H9 (cell line): Measurements from ENCODE around the gene SMC3. TPM values are rescaled to one million over a fixed set of nuclear protein-coding genes. Genes with fewer than 3 reads are reported as not detected.

Experiments
- DNase-seq: peaks from one replicate; pipeline ENCODE4 v3.0.0-alpha.2; 2017
- H2AFZ ChIP-seq: one replicate; pipeline ENCODE4 v1.6.1; 2013; ENCODE audit warnings: mild to moderate bottlenecking, low read length, control low read depth, moderate library complexity
- H2AK5ac ChIP-seq: 2 replicates; pipeline ENCODE4 v1.6.1; 2013; ENCODE audit warnings: low read length, control low read depth, mixed read lengths; ENCODE audit not compliant: insufficient read length
- H2BK120ac ChIP-seq: one replicate; pipeline ENCODE4 v1.6.1; 2013; ENCODE audit warnings: low read depth, mild to moderate bottlenecking, low read length, control low read depth, inconsistent platforms; ENCODE audit not compliant: poor library complexity, severe bottlenecking
- H2BK12ac ChIP-seq: 2 replicates; pipeline ENCODE4 v1.6.1; 2013; ENCODE audit warnings: low read length, control low read depth, mixed read lengths, low read depth; ENCODE audit not compliant: insufficient read length
- H2BK15ac ChIP-seq: 2 replicates; pipeline ENCODE4 v1.6.1; 2013; ENCODE audit warnings: low read depth, low read length, control low read depth
- H2BK20ac ChIP-seq: one replicate; pipeline ENCODE4 v1.6.1; 2013; ENCODE audit warnings: low read depth, mild to moderate bottlenecking, low read length, control low read depth, inconsistent platforms; ENCODE audit not compliant: poor library complexity, severe bottlenecking
- H2BK5ac ChIP-seq: 2 replicates; pipeline ENCODE4 v1.6.1; 2013; ENCODE audit warnings: low read length, control low read depth, mixed read lengths; ENCODE audit not compliant: insufficient read length
- H3K14ac ChIP-seq: 2 replicates; pipeline ENCODE4 v1.6.1; 2013; ENCODE audit warnings: low read length, control low read depth; ENCODE audit not compliant: insufficient read depth
- H3K18ac ChIP-seq: 2 replicates; pipeline ENCODE4 v1.6.1; 2013; ENCODE audit warnings: low read depth, mild to moderate bottlenecking, mixed read lengths, low read length, control low read depth; ENCODE audit not compliant: insufficient read length
- H3K23ac ChIP-seq: 2 replicates; pipeline ENCODE4 v1.6.1; 2013; ENCODE audit warnings: low read length, control low read depth, mixed read lengths, low read depth; ENCODE audit not compliant: insufficient read length
- H3K23me2 ChIP-seq: 2 replicates; pipeline ENCODE4 v1.6.1; 2013; ENCODE audit warnings: low read depth, mild to moderate bottlenecking, mixed read lengths, low read length, control low read depth; ENCODE audit not compliant: insufficient read length, poor library complexity, severe bottlenecking
- H3K27ac ChIP-seq: 2 replicates; pipeline ENCODE4 v1.5.1; 2013; ENCODE audit warnings: low read length, control low read depth, mixed read lengths, low read depth; ENCODE audit not compliant: insufficient read length
- H3K27me3 ChIP-seq: 2 replicates; pipeline ENCODE4 v1.6.1; 2013; ENCODE audit warnings: low read length, control low read depth, inconsistent platforms; ENCODE audit not compliant: insufficient read depth
- H3K4ac ChIP-seq: 2 replicates; pipeline ENCODE4 v1.6.1; 2013; ENCODE audit warnings: low read depth, mild to moderate bottlenecking, control low read depth, inconsistent platforms, low read length, moderate library complexity
- H3K4me1 ChIP-seq: 2 replicates; pipeline ENCODE4 v1.6.1; 2013; ENCODE audit warnings: low read length, control low read depth, inconsistent platforms; ENCODE audit not compliant: insufficient read depth
- H3K4me2 ChIP-seq: 2 replicates; pipeline ENCODE4 v1.6.1; 2013; ENCODE audit warnings: low read length, control low read depth, mixed read lengths; ENCODE audit not compliant: insufficient read length, insufficient read depth
- H3K56ac ChIP-seq: 2 replicates; pipeline ENCODE4 v1.6.1; 2013; ENCODE audit warnings: low read depth, mild to moderate bottlenecking, mixed read lengths, low read length, control low read depth; ENCODE audit not compliant: insufficient read length
- H3K79me1 ChIP-seq: 2 replicates; pipeline ENCODE4 v1.6.1; 2013; ENCODE audit warnings: low read depth, mild to moderate bottlenecking, moderate library complexity, low read length, control low read depth, inconsistent platforms; ENCODE audit not compliant: insufficient read depth, poor library complexity, severe bottlenecking
- H3K79me2 ChIP-seq: 2 replicates; pipeline ENCODE4 v1.6.1; 2013; ENCODE audit warnings: low read length, control low read depth, inconsistent platforms; ENCODE audit not compliant: insufficient read depth
- H3K9ac ChIP-seq: 2 replicates; pipeline ENCODE4 v1.6.1; 2013; ENCODE audit warnings: low read length, control low read depth, mixed read lengths; ENCODE audit not compliant: insufficient read length; ENCODE audit errors: extremely low read depth
- H3K9me3 ChIP-seq: one replicate; pipeline ENCODE4 v1.6.1; 2013; ENCODE audit warnings: low read depth, low read length, inconsistent platforms; ENCODE audit not compliant: control insufficient read depth
- H3T11ph ChIP-seq: one replicate; pipeline ENCODE4 v1.6.1; 2013; ENCODE audit warnings: mild to moderate bottlenecking, low read length, control low read depth, inconsistent platforms
- H4K20me1 ChIP-seq: one replicate; pipeline ENCODE4 v1.6.1; 2013; ENCODE audit not compliant: control insufficient read depth, insufficient read length, insufficient read depth
- H4K5ac ChIP-seq: 2 replicates; pipeline ENCODE4 v1.6.1; 2013; ENCODE audit warnings: low read depth, mild to moderate bottlenecking, mixed read lengths, low read length, control low read depth; ENCODE audit not compliant: insufficient read length
- H4K8ac ChIP-seq: replicated peaks from 2 replicates; pipeline ENCODE4 v1.6.1; 2013; ENCODE audit warnings: low read length, control low read depth, mixed read lengths, low read depth; ENCODE audit not compliant: insufficient read length
- H4K91ac ChIP-seq: 2 replicates; pipeline ENCODE4 v1.6.1; 2013; ENCODE audit warnings: low read depth, mild to moderate bottlenecking, moderate library complexity, mixed read lengths, low read length, control low read depth; ENCODE audit not compliant: insufficient read length
- H3K27ac Mint-ChIP-seq, 3 experiments: 2 replicates in 2 of 3; 3 replicates in 1 of 3; pipeline ENCODE4 v1.8.0; 2020 to 2021; ENCODE audit warnings: mixed read lengths in 3 of 3, mild to moderate bottlenecking in 1 of 3, moderate library complexity in 1 of 3
- H3K27me3 Mint-ChIP-seq: 2 replicates; pipeline ENCODE4 v1.8.0; 2021; ENCODE audit warnings: low read depth, mild to moderate bottlenecking, moderate library complexity, mixed read lengths
- H3K36me3 Mint-ChIP-seq, 3 experiments: 2 replicates in 2 of 3; 3 replicates in 1 of 3; pipeline ENCODE4 v1.8.0; 2020 to 2021; ENCODE audit warnings: low read depth in 3 of 3, mixed read lengths in 3 of 3; ENCODE audit not compliant: insufficient read depth in 1 of 3
- H3K4me1 Mint-ChIP-seq, 2 experiments: 2 replicates each; pipeline ENCODE4 v1.8.0; 2020; ENCODE audit warnings: mixed read lengths in 2 of 2
- H3K4me3 Mint-ChIP-seq, 2 experiments: 2 replicates in 1 of 2; 3 replicates in 1 of 2; pipeline ENCODE4 v1.8.0; 2020 to 2021; ENCODE audit warnings: mild to moderate bottlenecking in 2 of 2, mixed read lengths in 2 of 2, moderate library complexity in 1 of 2
- H3K9me3 Mint-ChIP-seq, 2 experiments: 2 replicates in 1 of 2; 3 replicates in 1 of 2; pipeline ENCODE4 v1.8.0; 2020; ENCODE audit warnings: mild to moderate bottlenecking in 2 of 2, mixed read lengths in 2 of 2, moderate library complexity in 1 of 2
- WGBS: extraction: QIAGEN DNeasy Blood & Tissue Kit; methylation state at CpG from one replicate; pipeline ENCODE4 v1.1.7; 2013; ENCODE audit warnings: missing lambda C conversion rate, low lambda C conversion rate, mixed read lengths; ENCODE audit not compliant: insufficient read length; ENCODE audit errors: extremely low coverage; 5-methylcytosine and 5-hydroxymethylcytosine counted together
- total RNA-seq: library from RNA; stranded (reverse); gene quantifications from 2 replicates; pipeline ENCODE4 v1.2.1, GENCODE V29; 2021
- TF ChIP-seq, protein P1 (sequence below): fragments of 200-600 bp; sonication (generic); conservative IDR thresholded peaks from 3 replicates; pipeline ENCODE4 v1.8.0; 2021; ENCODE audit warnings: antibody characterized with exemption, mild to moderate bottlenecking

SMC3 gene
- total RNA-seq, 1 experiment from 2014 or later: 82.4 TPM

DNA sequence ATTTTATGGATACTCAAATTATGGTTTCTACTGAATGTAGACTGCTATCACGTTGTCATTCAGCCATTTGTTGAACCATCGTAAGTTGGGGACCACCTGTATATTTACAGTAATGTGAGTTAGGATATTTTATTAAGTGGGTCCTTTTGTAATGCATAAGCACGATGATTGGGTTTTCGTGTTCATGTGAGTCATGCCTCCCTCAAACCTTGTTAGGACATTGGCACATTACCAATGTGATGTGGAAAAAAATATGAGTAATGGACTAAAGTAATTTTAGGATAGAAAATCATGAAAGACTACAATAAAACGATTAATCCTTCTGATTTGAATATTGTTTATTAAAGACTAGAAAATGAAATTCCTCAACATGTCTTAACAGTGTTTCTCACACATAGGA lies 8.7 kb downstream of the SMC3 start:
- H3K79me1 ChIP-seq: no peaks in the 10 kb centered on the region
- no peaks in the 10 kb centered on the region for H3K27me3 ChIP-seq
- WGBS: no CpG with 5 or more reads among the region's 5 CpGs
- no peak overlapping the region for H2BK20ac ChIP-seq
- Mint-ChIP-seq H3K36me3 (peaks cover 30 to 61% (median 60%) of the 10 kb centered on the region in 3 experiments; a peak in 6 of 7 replicates), H3K27me3 (no peaks in the 10 kb centered on the region), H3K4me3 (no peak overlapping the region), H3K9me3 (no peaks in the 10 kb centered on the region), H3K4me1 (peaks cover 5 to 10% of the 10 kb centered on the region in 2 experiments; a peak in 3 of 4 replicates), H3K27ac (no peak overlapping the region)
- no peak overlapping the region for H2BK12ac ChIP-seq
- no peak overlapping the region for H3T11ph ChIP-seq
- TF ChIP-seq, protein P1, sequence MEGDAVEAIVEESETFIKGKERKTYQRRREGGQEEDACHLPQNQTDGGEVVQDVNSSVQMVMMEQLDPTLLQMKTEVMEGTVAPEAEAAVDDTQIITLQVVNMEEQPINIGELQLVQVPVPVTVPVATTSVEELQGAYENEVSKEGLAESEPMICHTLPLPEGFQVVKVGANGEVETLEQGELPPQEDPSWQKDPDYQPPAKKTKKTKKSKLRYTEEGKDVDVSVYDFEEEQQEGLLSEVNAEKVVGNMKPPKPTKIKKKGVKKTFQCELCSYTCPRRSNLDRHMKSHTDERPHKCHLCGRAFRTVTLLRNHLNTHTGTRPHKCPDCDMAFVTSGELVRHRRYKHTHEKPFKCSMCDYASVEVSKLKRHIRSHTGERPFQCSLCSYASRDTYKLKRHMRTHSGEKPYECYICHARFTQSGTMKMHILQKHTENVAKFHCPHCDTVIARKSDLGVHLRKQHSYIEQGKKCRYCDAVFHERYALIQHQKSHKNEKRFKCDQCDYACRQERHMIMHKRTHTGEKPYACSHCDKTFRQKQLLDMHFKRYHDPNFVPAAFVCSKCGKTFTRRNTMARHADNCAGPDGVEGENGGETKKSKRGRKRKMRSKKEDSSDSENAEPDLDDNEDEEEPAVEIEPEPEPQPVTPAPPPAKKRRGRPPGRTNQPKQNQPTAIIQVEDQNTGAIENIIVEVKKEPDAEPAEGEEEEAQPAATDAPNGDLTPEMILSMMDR: no peak
- no peak overlapping the region for H2BK5ac ChIP-seq
- H4K5ac ChIP-seq: no peak overlapping the region
- no peak overlapping the region for H3K9ac ChIP-seq
- H2BK15ac ChIP-seq: no peak overlapping the region
- H3K9me3 ChIP-seq: no peaks in the 10 kb centered on the region
- H3K4me1 ChIP-seq: no peaks in the 10 kb centered on the region
- peaks cover 12% of the 10 kb centered on the region; the same call in 1 of the 2 replicates for H3K79me2 ChIP-seq
- no peak overlapping the region for H3K4ac ChIP-seq
- H4K91ac ChIP-seq: no peak overlapping the region
- H3K14ac ChIP-seq: no peak overlapping the region
- H4K8ac ChIP-seq: no peak overlapping the region
- H3K56ac ChIP-seq: no peak overlapping the region
- no peaks in the 10 kb centered on the region for H4K20me1 ChIP-seq
- H3K4me2 ChIP-seq: no peak overlapping the region
- no peak overlapping the region for H3K27ac ChIP-seq
- H3K18ac ChIP-seq: no peak overlapping the region
- no peak overlapping the region for H2BK120ac ChIP-seq
- H3K23me2 ChIP-seq: no peaks in the 10 kb centered on the region
- H3K23ac ChIP-seq: no peak overlapping the region
- DNase-seq: no peak
- no peak overlapping the region for H2AK5ac ChIP-seq
- H2AFZ ChIP-seq: no peak overlapping the region
